ENCODE measurements around the gene HHEX.

- TF ChIP-seq EZH2 (IDR thresholded peaks at IDR 0.05; ENCODE audit: insufficient read depth, low read length) (no peak), CTCF (IDR thresholded peaks at IDR 0.05; ENCODE audit: insufficient read depth, low read depth, low read length) (no peak)
Observed at GRCh38 chr10:92712016-92712889, 22.5 kb downstream of the HHEX start.

All from astrocyte (in vitro differentiated cells and primary cell).